GM03348 (cell line): ENCODE results near the gene GNA15.

Experiments
- DNase-seq: peaks from one replicate; pipeline ENCODE4 v3.0.0; 2012; ENCODE audit warnings: low spot score

GNA15 gene

DNA sequence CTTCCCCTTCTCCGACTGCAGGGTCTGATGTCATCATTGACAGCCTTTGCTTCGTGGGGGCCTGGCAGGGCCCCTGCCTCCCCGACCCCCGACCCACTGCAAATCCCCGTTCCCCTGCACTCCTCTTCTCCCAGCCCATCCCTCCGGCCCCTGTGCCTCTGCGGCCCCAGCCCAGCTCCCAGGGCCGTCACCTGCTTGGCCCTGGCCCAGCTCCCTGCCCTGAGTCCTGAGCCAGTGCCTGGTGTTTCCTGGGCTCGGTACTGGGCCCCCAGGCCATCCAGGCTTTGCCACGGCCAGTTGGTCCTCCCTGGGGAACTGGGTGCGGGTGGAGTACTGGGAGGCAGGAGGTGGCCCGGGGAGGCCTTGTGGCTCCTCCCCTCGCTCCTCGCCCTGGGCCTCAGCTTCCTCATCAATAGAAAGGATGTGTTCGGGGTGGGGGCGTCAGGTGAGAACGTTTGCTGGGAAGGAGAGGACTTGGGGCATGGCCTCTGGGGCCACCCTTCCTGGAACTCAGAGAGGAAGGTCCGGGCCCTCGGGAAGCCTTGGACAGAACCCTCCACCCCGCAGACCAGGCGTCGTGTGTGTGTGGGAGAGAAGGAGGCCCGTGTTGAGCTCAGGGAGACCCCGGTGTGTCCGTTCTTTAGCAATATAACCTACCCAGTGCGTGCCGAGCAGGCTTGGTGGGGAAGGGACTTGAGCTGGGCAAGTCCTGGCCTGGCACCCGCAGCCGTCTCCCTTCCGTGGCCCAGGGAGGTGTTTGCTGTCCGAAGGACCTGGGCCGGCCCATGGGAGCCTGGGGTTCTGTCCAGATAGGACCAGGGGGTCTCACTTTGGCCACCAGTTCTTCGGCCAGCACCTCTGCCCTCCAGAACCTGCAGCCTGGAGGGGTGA lies 72.7 kb downstream of the GNA15 start:
- no peak for DNase-seq

DNA sequence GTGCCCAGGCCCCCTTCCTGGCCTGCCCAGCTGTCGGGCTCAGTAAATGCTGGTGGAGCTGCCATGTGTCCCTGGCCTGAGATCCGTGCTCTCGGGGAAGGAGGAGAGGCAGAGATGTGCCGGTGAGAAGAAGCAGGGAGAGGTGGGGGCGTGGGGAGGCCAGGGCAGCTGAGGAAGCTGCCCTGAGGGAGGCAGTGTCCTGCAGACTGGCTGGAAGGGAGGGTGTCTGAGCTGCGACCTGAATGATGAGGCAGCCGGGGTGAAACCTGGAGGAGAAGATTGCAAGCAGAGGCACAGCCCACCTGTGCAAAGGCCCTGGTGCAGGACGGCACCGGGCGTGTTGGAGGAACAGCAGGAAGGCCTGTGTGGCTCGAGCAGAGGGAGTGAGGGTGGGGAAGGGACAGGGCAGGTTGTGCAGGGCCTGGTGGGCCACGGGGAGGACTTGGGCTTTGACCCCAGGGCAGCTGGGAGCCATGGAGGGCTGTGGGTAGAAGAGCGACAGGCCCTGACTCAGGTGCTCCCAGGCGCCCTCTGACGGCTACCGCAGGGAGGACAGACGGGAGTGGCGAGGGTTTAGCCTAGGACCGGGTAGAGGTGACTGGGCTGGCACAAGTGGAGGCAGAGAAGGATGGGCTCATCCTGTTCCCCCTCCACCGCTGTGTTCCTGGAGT lies 74.6 kb downstream of the GNA15 start:
- peak; percentile 76 for DNase-seq

DNA sequence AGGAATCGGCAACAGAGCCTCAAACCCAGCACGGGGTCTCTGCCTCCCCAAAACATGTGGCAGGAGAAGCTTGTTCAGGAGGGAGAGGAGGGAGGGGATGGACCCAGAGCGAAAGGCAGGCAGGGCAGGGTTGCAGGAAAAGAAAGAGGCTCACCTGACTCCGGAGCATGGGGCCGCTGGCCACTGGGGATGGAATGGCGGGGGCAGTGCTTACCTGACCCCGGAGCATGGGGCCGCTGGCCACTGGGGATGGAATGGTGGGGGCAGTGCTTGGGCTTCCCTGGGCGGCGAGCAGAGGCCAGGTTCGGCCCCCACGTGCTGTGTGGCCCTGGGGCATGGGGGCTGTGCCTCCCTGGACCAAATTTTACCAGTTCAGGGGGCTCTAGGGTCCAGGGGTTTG lies 75.4 kb downstream of the GNA15 start:
- no peak for DNase-seq

DNA sequence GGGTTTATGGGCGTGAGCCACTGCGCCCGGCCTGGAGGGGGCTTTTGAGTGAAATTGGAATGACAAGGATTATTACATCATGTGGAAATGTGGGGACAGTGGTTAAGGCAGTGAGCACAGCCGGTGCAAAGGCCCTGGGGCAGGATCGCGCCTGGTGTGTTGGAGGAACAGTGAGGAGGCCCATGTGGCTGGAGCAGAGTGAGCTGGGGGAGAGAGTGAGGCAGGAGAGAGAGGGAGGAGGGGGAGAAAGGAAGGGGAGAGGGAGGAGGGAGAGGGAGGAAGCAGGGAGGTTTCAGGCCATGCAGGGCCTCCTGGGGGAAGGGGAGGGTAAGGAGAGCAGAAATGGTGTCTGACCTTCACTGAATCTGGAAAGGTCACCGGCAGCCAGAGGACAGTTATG lies 77.3 kb downstream of the GNA15 start:
- DNase-seq = no peak
